SK-N-SH (cell line): ENCODE measurements around the gene SLAMF7.

Experiments used
- EP300 ChIP-seq, 2 experiments: IDR thresholded peaks; 2 replicates each; pipeline versions ENCODE4 v1.4.0 to v1.6.1; 2012; ENCODE audit warnings: borderline replicate concordance in 1 of 2, low read depth in 1 of 2, low read length in 1 of 2
- EZH2phosphoT487 ChIP-seq: fragments of 200-600 bp; sonication (generic); IDR thresholded peaks from 2 replicates; pipeline ENCODE4 v1.6.1; 2017; ENCODE audit warnings: low read depth, mixed run types, mild to moderate bottlenecking, antibody characterized with exemption, moderate library complexity, borderline replicate concordance
- FOSL2 ChIP-seq: IDR thresholded peaks from 2 replicates; pipeline ENCODE4 v1.4.0; 2012; ENCODE audit warnings: low read depth, mild to moderate bottlenecking, moderate library complexity, borderline replicate concordance
- FOXJ3 ChIP-seq: sonication (generic); formaldehyde crosslinking; IDR thresholded peaks from 2 replicates; pipeline ENCODE4 v1.5.1; 2020; ENCODE audit warnings: mild to moderate bottlenecking, missing genetic modification reagents
- POLR2AphosphoS5 ChIP-seq: IDR thresholded peaks from 2 replicates; pipeline ENCODE4 v1.6.1; 2012; ENCODE audit warnings: low read depth, low read length
- RAD21 ChIP-seq: IDR thresholded peaks from 2 replicates; pipeline ENCODE4 v1.6.1; 2012; ENCODE audit warnings: mild to moderate bottlenecking, low read length
- TAF1 ChIP-seq: IDR thresholded peaks from 2 replicates; pipeline ENCODE4 v1.6.1; 2012; ENCODE audit warnings: low read depth, mild to moderate bottlenecking, low read length, moderate library complexity, borderline replicate concordance
- YY1 ChIP-seq: IDR thresholded peaks from 2 replicates; pipeline ENCODE4 v1.4.0; 2012; ENCODE audit warnings: low read depth, mild to moderate bottlenecking
- TF ChIP-seq, protein P1 (sequence below): fragments of 200-600 bp; sonication (generic); IDR thresholded peaks from 2 replicates; pipeline ENCODE4 v1.6.1; 2017; ENCODE audit warnings: antibody characterized with exemption, mild to moderate bottlenecking, moderate library complexity
- TF ChIP-seq, protein P2 (sequence below): fragments of 150-350 bp; IDR thresholded peaks from 2 replicates; pipeline ENCODE4 v1.6.1; 2016; ENCODE audit warnings: mild to moderate bottlenecking, low read depth, low read length
- TF ChIP-seq, protein P3 (sequence below): IDR thresholded peaks from 2 replicates; pipeline ENCODE4 v1.6.1; 2012; ENCODE audit warnings: mild to moderate bottlenecking, low read depth, low read length, moderate library complexity
- TF ChIP-seq, protein P4 (sequence below): IDR thresholded peaks from 2 replicates; pipeline ENCODE4 v1.4.0; 2012; ENCODE audit warnings: low read depth

- TF ChIP-seq EZH2phosphoT487 (no peak), FOXJ3 (no peak), RAD21 (no peak), FOSL2 (no peak), EP300 (IDR thresholded peaks at IDR 0.05; ENCODE audit: borderline replicate concordance in 1 of 2, low read depth in 1 of 2, low read length in 1 of 2) (no peak), YY1 (no peak), TAF1 (no peak), POLR2AphosphoS5 (no peak)
- TF ChIP-seq, protein P1, sequence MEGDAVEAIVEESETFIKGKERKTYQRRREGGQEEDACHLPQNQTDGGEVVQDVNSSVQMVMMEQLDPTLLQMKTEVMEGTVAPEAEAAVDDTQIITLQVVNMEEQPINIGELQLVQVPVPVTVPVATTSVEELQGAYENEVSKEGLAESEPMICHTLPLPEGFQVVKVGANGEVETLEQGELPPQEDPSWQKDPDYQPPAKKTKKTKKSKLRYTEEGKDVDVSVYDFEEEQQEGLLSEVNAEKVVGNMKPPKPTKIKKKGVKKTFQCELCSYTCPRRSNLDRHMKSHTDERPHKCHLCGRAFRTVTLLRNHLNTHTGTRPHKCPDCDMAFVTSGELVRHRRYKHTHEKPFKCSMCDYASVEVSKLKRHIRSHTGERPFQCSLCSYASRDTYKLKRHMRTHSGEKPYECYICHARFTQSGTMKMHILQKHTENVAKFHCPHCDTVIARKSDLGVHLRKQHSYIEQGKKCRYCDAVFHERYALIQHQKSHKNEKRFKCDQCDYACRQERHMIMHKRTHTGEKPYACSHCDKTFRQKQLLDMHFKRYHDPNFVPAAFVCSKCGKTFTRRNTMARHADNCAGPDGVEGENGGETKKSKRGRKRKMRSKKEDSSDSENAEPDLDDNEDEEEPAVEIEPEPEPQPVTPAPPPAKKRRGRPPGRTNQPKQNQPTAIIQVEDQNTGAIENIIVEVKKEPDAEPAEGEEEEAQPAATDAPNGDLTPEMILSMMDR, result no peak
- TF ChIP-seq, protein P2, sequence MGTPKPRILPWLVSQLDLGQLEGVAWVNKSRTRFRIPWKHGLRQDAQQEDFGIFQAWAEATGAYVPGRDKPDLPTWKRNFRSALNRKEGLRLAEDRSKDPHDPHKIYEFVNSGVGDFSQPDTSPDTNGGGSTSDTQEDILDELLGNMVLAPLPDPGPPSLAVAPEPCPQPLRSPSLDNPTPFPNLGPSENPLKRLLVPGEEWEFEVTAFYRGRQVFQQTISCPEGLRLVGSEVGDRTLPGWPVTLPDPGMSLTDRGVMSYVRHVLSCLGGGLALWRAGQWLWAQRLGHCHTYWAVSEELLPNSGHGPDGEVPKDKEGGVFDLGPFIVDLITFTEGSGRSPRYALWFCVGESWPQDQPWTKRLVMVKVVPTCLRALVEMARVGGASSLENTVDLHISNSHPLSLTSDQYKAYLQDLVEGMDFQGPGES, result no peak
- TF ChIP-seq, protein P3, sequence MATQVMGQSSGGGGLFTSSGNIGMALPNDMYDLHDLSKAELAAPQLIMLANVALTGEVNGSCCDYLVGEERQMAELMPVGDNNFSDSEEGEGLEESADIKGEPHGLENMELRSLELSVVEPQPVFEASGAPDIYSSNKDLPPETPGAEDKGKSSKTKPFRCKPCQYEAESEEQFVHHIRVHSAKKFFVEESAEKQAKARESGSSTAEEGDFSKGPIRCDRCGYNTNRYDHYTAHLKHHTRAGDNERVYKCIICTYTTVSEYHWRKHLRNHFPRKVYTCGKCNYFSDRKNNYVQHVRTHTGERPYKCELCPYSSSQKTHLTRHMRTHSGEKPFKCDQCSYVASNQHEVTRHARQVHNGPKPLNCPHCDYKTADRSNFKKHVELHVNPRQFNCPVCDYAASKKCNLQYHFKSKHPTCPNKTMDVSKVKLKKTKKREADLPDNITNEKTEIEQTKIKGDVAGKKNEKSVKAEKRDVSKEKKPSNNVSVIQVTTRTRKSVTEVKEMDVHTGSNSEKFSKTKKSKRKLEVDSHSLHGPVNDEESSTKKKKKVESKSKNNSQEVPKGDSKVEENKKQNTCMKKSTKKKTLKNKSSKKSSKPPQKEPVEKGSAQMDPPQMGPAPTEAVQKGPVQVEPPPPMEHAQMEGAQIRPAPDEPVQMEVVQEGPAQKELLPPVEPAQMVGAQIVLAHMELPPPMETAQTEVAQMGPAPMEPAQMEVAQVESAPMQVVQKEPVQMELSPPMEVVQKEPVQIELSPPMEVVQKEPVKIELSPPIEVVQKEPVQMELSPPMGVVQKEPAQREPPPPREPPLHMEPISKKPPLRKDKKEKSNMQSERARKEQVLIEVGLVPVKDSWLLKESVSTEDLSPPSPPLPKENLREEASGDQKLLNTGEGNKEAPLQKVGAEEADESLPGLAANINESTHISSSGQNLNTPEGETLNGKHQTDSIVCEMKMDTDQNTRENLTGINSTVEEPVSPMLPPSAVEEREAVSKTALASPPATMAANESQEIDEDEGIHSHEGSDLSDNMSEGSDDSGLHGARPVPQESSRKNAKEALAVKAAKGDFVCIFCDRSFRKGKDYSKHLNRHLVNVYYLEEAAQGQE, result no peak
- TF ChIP-seq, protein P4, sequence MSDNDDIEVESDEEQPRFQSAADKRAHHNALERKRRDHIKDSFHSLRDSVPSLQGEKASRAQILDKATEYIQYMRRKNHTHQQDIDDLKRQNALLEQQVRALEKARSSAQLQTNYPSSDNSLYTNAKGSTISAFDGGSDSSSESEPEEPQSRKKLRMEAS, result no peak
Measured at GRCh38 chr1:160801836-160802580, 63.0 kb downstream of the SLAMF7 start.
